ENCODE data around the gene TRMT44.

- no peak for TF ChIP-seq CTCF (IDR thresholded peaks at IDR 0.05)
- TF ChIP-seq EZH2 (IDR thresholded peaks at IDR 0.05; ENCODE audit: borderline replicate concordance, insufficient read depth, low read depth, low read length, poor library complexity, severe bottlenecking) = no peak
These were observed 32.8 kb upstream of the TRMT44 start for GRCh38 chr4:8407756-8408155.
